COR-L47 (cell line): ENCODE data around the gene WIPI1.
"Not testable (repeated sequence)": the region's sequence is repeated elsewhere in the genome, so short reads cannot be mapped to it uniquely, and the experiment has no call there.

Source experiments
- DNase-seq: peaks from one replicate; lab custom pipeline; 2025; lab: John Stamatoyannopoulos, UW

The WIPI1 gene

GRCh38 chr17:68383443-68384321 lies 73.6 kb downstream of the WIPI1 start:
- DNase-seq, result no peak

- no peak for DNase-seq
Measured at GRCh38 chr17:68383120-68383442, 74.2 kb downstream of the WIPI1 start.

GRCh38 chr17:68382582-68383085 lies 74.7 kb downstream of the WIPI1 start:
- DNase-seq, result no peak

- no peak for DNase-seq
Measured at GRCh38 chr17:68381076-68381900, 76.0 kb downstream of the WIPI1 start.

GRCh38 chr17:68379692-68380677 lies 77.3 kb downstream of the WIPI1 start:
- no peak for DNase-seq

GRCh38 chr17:68379177-68379510 lies 78.2 kb downstream of the WIPI1 start:
- DNase-seq, result no peak

GRCh38 chr17:68378268-68379176 lies 78.8 kb downstream of the WIPI1 start:
- no peak for DNase-seq

GRCh38 chr17:68377771-68378267 lies 79.5 kb downstream of the WIPI1 start:
- no peak for DNase-seq

- not testable (repeated sequence) for DNase-seq
Measured at GRCh38 chr17:68376178-68376577, 81.1 kb downstream of the WIPI1 start.

GRCh38 chr17:68375566-68375965 lies 81.7 kb downstream of the WIPI1 start:
- DNase-seq, result no peak
